Measurements from ENCODE around the gene EGFR.

DNA sequence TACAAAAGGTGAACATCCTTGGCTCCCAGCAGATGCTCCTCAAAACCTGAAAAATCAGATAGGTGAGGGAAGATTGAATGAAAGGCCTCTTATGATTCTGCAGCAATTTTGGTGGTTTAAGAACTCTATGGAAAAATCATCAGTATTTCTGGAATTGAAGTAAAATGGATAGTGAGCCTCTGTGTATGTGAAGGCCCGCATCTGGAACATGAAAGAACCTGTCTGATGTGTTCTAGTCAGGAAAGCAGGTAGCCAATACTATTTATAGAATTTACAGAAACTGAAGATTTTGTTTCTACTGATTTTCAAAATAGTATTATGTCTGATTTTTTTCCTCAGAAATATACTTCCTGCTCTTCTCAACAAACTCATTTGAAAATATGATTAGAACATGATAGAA lies 37.3 kb downstream of the EGFR start:
- TF ChIP-seq EP300 (IDR thresholded peaks at IDR 0.05) = no peak
- no peak for TF ChIP-seq POLR2A (IDR thresholded peaks at IDR 0.05)
- TF ChIP-seq, protein P1, sequence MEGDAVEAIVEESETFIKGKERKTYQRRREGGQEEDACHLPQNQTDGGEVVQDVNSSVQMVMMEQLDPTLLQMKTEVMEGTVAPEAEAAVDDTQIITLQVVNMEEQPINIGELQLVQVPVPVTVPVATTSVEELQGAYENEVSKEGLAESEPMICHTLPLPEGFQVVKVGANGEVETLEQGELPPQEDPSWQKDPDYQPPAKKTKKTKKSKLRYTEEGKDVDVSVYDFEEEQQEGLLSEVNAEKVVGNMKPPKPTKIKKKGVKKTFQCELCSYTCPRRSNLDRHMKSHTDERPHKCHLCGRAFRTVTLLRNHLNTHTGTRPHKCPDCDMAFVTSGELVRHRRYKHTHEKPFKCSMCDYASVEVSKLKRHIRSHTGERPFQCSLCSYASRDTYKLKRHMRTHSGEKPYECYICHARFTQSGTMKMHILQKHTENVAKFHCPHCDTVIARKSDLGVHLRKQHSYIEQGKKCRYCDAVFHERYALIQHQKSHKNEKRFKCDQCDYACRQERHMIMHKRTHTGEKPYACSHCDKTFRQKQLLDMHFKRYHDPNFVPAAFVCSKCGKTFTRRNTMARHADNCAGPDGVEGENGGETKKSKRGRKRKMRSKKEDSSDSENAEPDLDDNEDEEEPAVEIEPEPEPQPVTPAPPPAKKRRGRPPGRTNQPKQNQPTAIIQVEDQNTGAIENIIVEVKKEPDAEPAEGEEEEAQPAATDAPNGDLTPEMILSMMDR (IDR thresholded peaks at IDR 0.05) = no peak

Measured in sigmoid colon (tissue), 4 donors.